Measurements from ENCODE around the gene SMIM9.

DNA sequence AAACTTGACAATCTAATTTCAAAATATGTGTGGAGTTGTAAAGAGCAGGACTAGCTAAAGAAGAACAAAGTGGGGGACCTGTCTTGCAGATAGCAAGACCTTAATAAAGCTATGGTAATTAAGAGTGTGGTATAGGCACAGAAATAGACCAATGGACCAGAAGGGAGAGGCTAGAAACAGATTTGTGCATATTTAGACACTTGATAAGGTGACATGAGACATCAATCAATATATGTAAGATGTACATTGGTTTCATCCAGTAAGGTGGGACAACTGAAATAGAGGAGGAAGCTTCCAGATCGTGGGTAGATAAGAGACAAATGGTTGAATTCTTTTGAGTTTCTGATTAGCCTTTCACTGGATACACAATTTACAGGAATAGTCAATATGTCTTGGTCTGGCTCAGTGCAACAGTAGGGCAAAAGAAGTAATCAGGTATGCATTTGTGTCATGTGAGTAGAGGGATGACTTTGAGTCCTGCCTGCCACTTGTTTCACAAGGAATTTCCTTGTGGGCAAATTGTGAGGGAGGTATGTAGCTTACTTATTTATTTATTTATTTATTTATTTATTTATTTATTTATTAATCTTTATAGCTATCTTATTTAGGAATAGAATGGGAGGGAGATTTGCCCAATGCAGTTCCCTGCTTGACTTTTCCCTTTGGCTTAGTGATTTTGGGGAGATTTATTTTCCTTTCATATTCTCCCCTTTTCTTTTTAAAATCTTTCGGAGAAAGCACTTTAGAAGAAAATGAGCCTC, 21.9 kb downstream of the SMIM9 start:
- TF ChIP-seq FOXP2 (optimal IDR thresholded peaks at IDR 0.05; ENCODE audit: control extremely low read depth, extremely low read length, insufficient read depth), result no peak
- no peak for TF ChIP-seq EZH2 (IDR thresholded peaks at IDR 0.05)

Measured in SK-N-MC (cell line).